Lower lobe of right lung (tissue), 2 donors: Measurements from ENCODE around the gene CCDC50. TPM values are rescaled to one million over a fixed set of nuclear protein-coding genes. Genes with fewer than 3 reads are reported as not detected.

ENCODE experiments used
- ATAC-seq, 2 donors: fragments of 200-7000 bp; cut with Tn5 transposase; one replicate each; pipeline ENCODE4 v1.9.1; 2020 to 2022; ENCODE audit warnings: mild to moderate bottlenecking in 2 of 2, moderate library complexity in 2 of 2
- DNase-seq: peaks from one replicate; pipeline ENCODE4 v3.0.0-alpha.2; 2020
- H3K27ac ChIP-seq: fragments of 200-600 bp; one replicate; pipeline ENCODE4 v1.8.0; 2022
- H3K27me3 ChIP-seq: fragments of 200-600 bp; one replicate; pipeline ENCODE4 v1.8.0; 2022; ENCODE audit warnings: low read depth
- H3K36me3 ChIP-seq: fragments of 200-600 bp; one replicate; pipeline ENCODE4 v1.8.0; 2022; ENCODE audit warnings: mild to moderate bottlenecking
- H3K4me1 ChIP-seq: fragments of 200-600 bp; one replicate; pipeline ENCODE4 v1.8.0; 2022
- H3K4me3 ChIP-seq: fragments of 200-600 bp; one replicate; pipeline ENCODE4 v1.8.0; 2022; ENCODE audit warnings: mild to moderate bottlenecking
- H3K9me3 ChIP-seq: fragments of 200-600 bp; one replicate; pipeline ENCODE4 v1.8.0; 2022
- CTCF ChIP-seq: fragments of 200-600 bp; IDR thresholded peaks from one replicate; pipeline ENCODE4 v1.8.0; 2022; ENCODE audit warnings: antibody characterized with exemption, mild to moderate bottlenecking
- intact Hi-C: fragments of 100-400 bp; cut with DNase I; formaldehyde crosslinking; loops from one replicate; pipeline ENCODE4 v1.11.0; 2022
- total RNA-seq: library from RNA; stranded (reverse); fragmentation: NEBNext Ultra II Directional; extraction: Animal tissue kit (Norgen Biotek cat#: 25700); gene quantifications from one replicate; pipeline ENCODE4 v1.2.1, GENCODE V29; 2021
- donor health status: DM: no; HTN: yes; CAD: no; lungs with severe emphysema.

CCDC50 gene
- total RNA-seq, 1 donor from 2014 or later: 66.5 TPM

GRCh38 chr3:191432162-191432561, 103.0 kb downstream of the CCDC50 start:
- Histone ChIP-seq H3K4me1 (no peaks in the 10 kb centered on the region), H3K9me3 (no peaks in the 10 kb centered on the region), H3K27ac (no peak overlapping the region), H3K36me3 (no peaks in the 10 kb centered on the region), H3K27me3 (no peaks in the 10 kb centered on the region), H3K4me3 (no peak overlapping the region)
- DNase-seq (no peak), ATAC-seq (no peak)
- intact Hi-C loops: no loop called here
- TF ChIP-seq CTCF: no peak

- intact Hi-C loops: no loop called here
- no peak for DNase-seq
- TF ChIP-seq CTCF: no peak
Measured at GRCh38 chr3:191434024-191434423, 104.8 kb downstream of the CCDC50 start.

GRCh38 chr3:191435981-191436380, 106.8 kb downstream of the CCDC50 start:
- intact Hi-C loops: no loop called here

More at GRCh38 chr3:191434024-191434423, 104.8 kb downstream of the CCDC50 start:
- Histone ChIP-seq H3K36me3 (no peaks in the 10 kb centered on the region), H3K27me3 (no peaks in the 10 kb centered on the region), H3K4me1 (no peaks in the 10 kb centered on the region), H3K4me3 (no peak overlapping the region), H3K9me3 (no peaks in the 10 kb centered on the region), H3K27ac (no peak overlapping the region)
- ATAC-seq: no peak

GRCh38 chr3:191438150-191438814, 109.1 kb downstream of the CCDC50 start:
- TF ChIP-seq CTCF: no peak
- DNase-seq (no peak), ATAC-seq (no peak)
- Histone ChIP-seq H3K27ac (no peak overlapping the region), H3K4me3 (no peak overlapping the region), H3K36me3 (no peaks in the 10 kb centered on the region), H3K9me3 (no peaks in the 10 kb centered on the region), H3K4me1 (no peaks in the 10 kb centered on the region), H3K27me3 (no peaks in the 10 kb centered on the region)
- intact Hi-C loops: no loop called here

More at GRCh38 chr3:191435981-191436380, 106.8 kb downstream of the CCDC50 start:
- no peaks in the 10 kb centered on the region for H3K9me3 ChIP-seq
- H3K4me1 ChIP-seq: no peaks in the 10 kb centered on the region
- H3K27ac ChIP-seq: no peak overlapping the region
- no peak for TF ChIP-seq CTCF
- no peaks in the 10 kb centered on the region for H3K36me3 ChIP-seq
- no peaks in the 10 kb centered on the region for H3K27me3 ChIP-seq
- DNase-seq (no peak), ATAC-seq (no peak)
- no peak overlapping the region for H3K4me3 ChIP-seq

GRCh38 chr3:191440532-191440931, 111.3 kb downstream of the CCDC50 start:
- Histone ChIP-seq H3K9me3 (no peaks in the 10 kb centered on the region), H3K36me3 (no peaks in the 10 kb centered on the region), H3K27ac (no peak overlapping the region), H3K4me3 (no peak overlapping the region), H3K4me1 (no peaks in the 10 kb centered on the region), H3K27me3 (no peaks in the 10 kb centered on the region)
- DNase-seq (no peak), ATAC-seq (no peak)
- TF ChIP-seq CTCF: no peak
- intact Hi-C loops: no loop called here
